Measurements from ENCODE around the gene MAP3K4.

- no peak for TF ChIP-seq CTCF (IDR thresholded peaks at IDR 0.05 in 8 of 11, conservative IDR thresholded peaks at IDR 0.05 in 3 of 11)
- no peak for TF ChIP-seq POLR2AphosphoS5 (IDR thresholded peaks at IDR 0.05)
- no peak for TF ChIP-seq POLR2A (IDR thresholded peaks at IDR 0.05)
These were observed 16.4 kb upstream of the MAP3K4 start for GRCh38 chr6:160975162-160975561.

All from spleen (tissue), 7 donors.